ENCODE measurements around the gene EGR1. TPM values are rescaled to one million over a fixed set of nuclear protein-coding genes. Genes with fewer than 3 reads are reported as not detected.

Gene EGR1
- total and polyA plus RNA-seq, 2 of the 4 experiments (the other 2 are of a cell fraction), result 2.9 to 104 TPM

- Histone ChIP-seq H3K9me3 (ENCODE audit: control insufficient read depth, insufficient read depth, low read length) (no peaks in the 10 kb centered on the region), H3K4me2 (ENCODE audit: low read depth, low read length) (no peak overlapping the region), H3K4me1 (ENCODE audit: control insufficient read depth, insufficient read depth, low read length) (no peaks in the 10 kb centered on the region; the same call in 1 of the 2 replicates), H3K9me1 (ENCODE audit: insufficient read depth, low read length) (no peaks in the 10 kb centered on the region), H2AFZ (replicated peaks; ENCODE audit: low read length, poor library complexity) (no peak overlapping the region), H4K20me1 (ENCODE audit: insufficient read depth, low read length) (no peaks in the 10 kb centered on the region), H3K27me3 (ENCODE audit: control insufficient read depth, insufficient read depth, low read length) (peaks cover 13% of the 10 kb centered on the region), H3K56ac (ENCODE audit: extremely low read depth, insufficient read depth, low read length) (no peak overlapping the region), H2BK120ac (ENCODE audit: low read depth, low read length) (no peak overlapping the region), H4K8ac (ENCODE audit: low read depth in 2 of 2, low read length in 2 of 2) (no peak overlapping the region), H3K18ac (ENCODE audit: low read depth, low read length) (no peak overlapping the region), H4K91ac (ENCODE audit: insufficient read depth, low read depth, low read length) (no peak overlapping the region), H2BK20ac (ENCODE audit: low read depth, low read length) (no peak overlapping the region), H2AK9ac (replicated peaks; ENCODE audit: low read depth, low read length, poor library complexity) (no peak overlapping the region), H3K4ac (ENCODE audit: low read depth, low read length) (no peak overlapping the region), H3K23ac (ENCODE audit: low read depth, low read length) (no peak overlapping the region), H2BK5ac (ENCODE audit: low read depth, low read length, poor library complexity, severe bottlenecking) (no peak overlapping the region), H2AK5ac (ENCODE audit: low read depth, low read length) (no peak overlapping the region), H3K36me3 (ENCODE audit: control insufficient read depth, insufficient read depth, low read length) (no peaks in the 10 kb centered on the region), H3K14ac (replicated peaks; ENCODE audit: low read depth, low read length) (no peak overlapping the region), H4K5ac (ENCODE audit: low read depth, low read length) (no peak overlapping the region), H3K27ac (ENCODE audit: insufficient read depth, low read length) (no peak overlapping the region), H3K4me3 (ENCODE audit: insufficient read depth, low read depth, low read length) (no peak overlapping the region), H3K9ac (ENCODE audit: low read depth, low read length) (no peak overlapping the region), H2BK15ac (ENCODE audit: low read depth, low read length) (no peak overlapping the region), H3K79me1 (ENCODE audit: low read depth in 1 of 2, low read length in 2 of 2) (no peaks in the 10 kb centered on the region)
- ChIA-PET POLR2A (ENCODE audit: unreplicated experiment) (no interaction called here), CTCF (interaction anchor here (0.6 to 2.4 kb wide), 2 partner anchors 11 to 323 kb away, joined by 3 to 10 read pairs; partner anchors contain the start of gene EGR1)
- dilution Hi-C loops (cut with HindIII; ENCODE audit: low sequenced_read_pairs, unreplicated experiment) (no loop called here), intact Hi-C loops (cut with micrococcal nuclease) (no loop called here), in situ Hi-C loops (cut with MboI; ENCODE audit: low sequenced_read_pairs) (no loop called here)
- BruUV-seq (replicated peaks), result no TSS peak
- DNase-seq, result no peak
- TF ChIP-seq CHD1 (IDR thresholded peaks at IDR 0.05; ENCODE audit: low read depth, low read length) (no peak), CTCF (conservative IDR thresholded peaks at IDR 0.05; ENCODE audit: low read depth, low read length) (no peak), MAZ (IDR thresholded peaks at IDR 0.05; ENCODE audit: borderline replicate concordance, low read depth, low read length) (no peak), ELK1 (IDR thresholded peaks at IDR 0.05; ENCODE audit: borderline replicate concordance, low read depth, low read length) (no peak), BHLHE40 (IDR thresholded peaks at IDR 0.05; ENCODE audit: low read depth, low read length) (no peak), SMC3 (IDR thresholded peaks at IDR 0.05; ENCODE audit: low read depth, low read length) (no peak), MAFK (IDR thresholded peaks at IDR 0.05; ENCODE audit: low read depth, low read length) (no peak), USF2 (IDR thresholded peaks at IDR 0.05; ENCODE audit: low read depth, low read length) (no peak), RFX5 (IDR thresholded peaks at IDR 0.05; ENCODE audit: low read depth, low read length) (no peak), POLR2A (IDR thresholded peaks at IDR 0.05; ENCODE audit: low read depth, low read length) (no peak), RAD21 (IDR thresholded peaks at IDR 0.05; ENCODE audit: low read length) (no peak), CEBPB (IDR thresholded peaks at IDR 0.05; ENCODE audit: low read depth, low read length) (no peak), FOS (IDR thresholded peaks at IDR 0.05; ENCODE audit: low read depth, low read length) (no peak), MXI1 (IDR thresholded peaks at IDR 0.05; ENCODE audit: borderline replicate concordance, low read depth, low read length) (no peak), RCOR1 (IDR thresholded peaks at IDR 0.05; ENCODE audit: insufficient replicate concordance, low read length) (no peak), NFE2L2 (IDR thresholded peaks at IDR 0.05; ENCODE audit: low read depth, low read length) (no peak)
- WGBS, 2 experiments (ENCODE audit: extremely low coverage in 2 of 2, insufficient read length in 1 of 2), result 83% methylated on average over 2 of the region's 8 CpGs; no CpG with 5 or more reads in 1 of the 2 experiments
- no peak for ATAC-seq (ENCODE audit: low read depth)
Observed at GRCh38 chr5:138454121-138454520, 11.2 kb upstream of the EGR1 start.

All from IMR-90 (cell line).